ENCODE measurements around the gene ZNF750.

The ZNF750 gene

GRCh38 chr17:82863941-82864712 is 24.3 kb upstream of the ZNF750 start (continued):
- TF ChIP-seq ZNF311 (tag by site-specific recombination; IDR thresholded peaks at IDR 0.05; ENCODE audit: borderline replicate concordance) (no peak), TSHZ1 (tag by site-specific recombination; IDR thresholded peaks at IDR 0.05; ENCODE audit: borderline replicate concordance) (no peak), SCRT1 (tag by site-specific recombination; IDR thresholded peaks at IDR 0.05; ENCODE audit: borderline replicate concordance) (no peak), ZNF629 (tag by site-specific recombination; IDR thresholded peaks at IDR 0.05) (peak; percentile 28), ZEB2 (tag by site-specific recombination; IDR thresholded peaks at IDR 0.05) (peak; percentile 79), ZNF600 (tag by site-specific recombination; IDR thresholded peaks at IDR 0.05) (peak; percentile 88), GLIS1 (tag by site-specific recombination; IDR thresholded peaks at IDR 0.05) (peak; percentile 89), HOXA7 (CRISPR knock-in tag; IDR thresholded peaks at IDR 0.05; ENCODE audit: borderline replicate concordance) (no peak), PRDM6 (tag by site-specific recombination; IDR thresholded peaks at IDR 0.05) (no peak), ZNF561 (tag by site-specific recombination; IDR thresholded peaks at IDR 0.05; ENCODE audit: borderline replicate concordance) (no peak), ZNF398 (tag by site-specific recombination; IDR thresholded peaks at IDR 0.05) (no peak), ZNF555 (tag by site-specific recombination; conservative IDR thresholded peaks at IDR 0.05) (no peak), ZNF223 (tag by site-specific recombination; IDR thresholded peaks at IDR 0.05) (no peak), ZSCAN5A (tag by site-specific recombination; IDR thresholded peaks at IDR 0.05) (no peak), ZNF488 (tag by site-specific recombination; IDR thresholded peaks at IDR 0.05) (no peak), OSR2 (tag by site-specific recombination; IDR thresholded peaks at IDR 0.05) (peak; percentile 63; the same call in 1 of the 2 replicates), KLF8 (tag by site-specific recombination; IDR thresholded peaks at IDR 0.05) (no peak), MEIS1 (CRISPR knock-in tag; IDR thresholded peaks at IDR 0.05; ENCODE audit: borderline replicate concordance) (no peak), HIC1 (tag by site-specific recombination; IDR thresholded peaks at IDR 0.05) (peak; percentile 64; the same call in 1 of the 2 replicates), ZNF140 (tag by site-specific recombination; IDR thresholded peaks at IDR 0.05) (no peak), AEBP2 (tag by site-specific recombination; IDR thresholded peaks at IDR 0.05; ENCODE audit: borderline replicate concordance) (no peak), CTCF (tag by site-specific recombination; IDR thresholded peaks at IDR 0.05) (no peak), ZNF433 (tag by site-specific recombination; IDR thresholded peaks at IDR 0.05; ENCODE audit: low read depth) (no peak)

All from HEK293 (cell line).